ENCODE data around the gene TRAPPC13. TPM values are rescaled to one million over a fixed set of nuclear protein-coding genes. Genes with fewer than 3 reads are reported as not detected.
A peak's percentile ranks its signal among the peaks of the same experiment; 100 is the strongest.

The TRAPPC13 gene
- total and polyA plus RNA-seq, 10 of the 15 experiments (the other 5 are each of a cell fraction or from before 2014, with no cell fraction given): 16.5 to 35.6 (median 25.0) TPM

DNA sequence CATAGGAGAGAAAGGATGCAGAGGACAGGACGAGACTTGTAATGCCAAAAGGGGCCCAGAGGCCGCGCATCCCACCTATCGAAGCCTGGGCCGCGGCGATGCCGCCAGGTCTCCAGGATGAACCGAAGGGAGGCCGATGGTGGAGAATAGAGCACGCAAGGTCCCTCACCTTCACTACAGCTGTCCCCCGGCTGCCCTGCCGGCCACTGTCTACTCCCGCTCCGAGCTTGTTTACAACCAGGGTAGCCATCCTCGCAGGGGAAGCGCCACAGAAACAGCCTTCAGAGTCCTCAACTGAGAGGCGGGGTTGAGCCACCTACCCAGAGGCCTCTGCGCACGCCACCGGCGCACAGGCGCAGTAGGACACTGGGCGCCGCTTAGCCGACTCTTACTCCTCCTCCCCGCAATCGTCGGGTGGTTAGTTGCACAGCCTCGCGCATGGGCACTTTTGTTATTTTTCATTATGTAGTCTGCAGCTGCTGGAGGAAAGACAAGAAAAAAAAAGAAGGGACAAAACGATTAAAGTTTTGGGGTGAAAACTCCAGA is 729 bp upstream of the TRAPPC13 start, which contains the start of gene TRIM23 (continued):
- TF ChIP-seq YY1 (IDR thresholded peaks at IDR 0.05; ENCODE audit: low read depth, low read length) (peak; percentile 74; the same call in 1 of the 2 replicates), STAT3 (IDR thresholded peaks at IDR 0.05; ENCODE audit: low read depth, low read length) (no peak), IKZF1 (conservative IDR thresholded peaks at IDR 0.05) (peak; percentile 6; the same call in 1 of the 2 replicates), NRF1 (conservative IDR thresholded peaks at IDR 0.05; ENCODE audit: low read depth, low read length) (peak; percentile 89), RELA (IDR thresholded peaks at IDR 0.05; ENCODE audit: borderline replicate concordance, partially characterized antibody) (peak; percentile 47)
- TF ChIP-seq, protein P1, sequence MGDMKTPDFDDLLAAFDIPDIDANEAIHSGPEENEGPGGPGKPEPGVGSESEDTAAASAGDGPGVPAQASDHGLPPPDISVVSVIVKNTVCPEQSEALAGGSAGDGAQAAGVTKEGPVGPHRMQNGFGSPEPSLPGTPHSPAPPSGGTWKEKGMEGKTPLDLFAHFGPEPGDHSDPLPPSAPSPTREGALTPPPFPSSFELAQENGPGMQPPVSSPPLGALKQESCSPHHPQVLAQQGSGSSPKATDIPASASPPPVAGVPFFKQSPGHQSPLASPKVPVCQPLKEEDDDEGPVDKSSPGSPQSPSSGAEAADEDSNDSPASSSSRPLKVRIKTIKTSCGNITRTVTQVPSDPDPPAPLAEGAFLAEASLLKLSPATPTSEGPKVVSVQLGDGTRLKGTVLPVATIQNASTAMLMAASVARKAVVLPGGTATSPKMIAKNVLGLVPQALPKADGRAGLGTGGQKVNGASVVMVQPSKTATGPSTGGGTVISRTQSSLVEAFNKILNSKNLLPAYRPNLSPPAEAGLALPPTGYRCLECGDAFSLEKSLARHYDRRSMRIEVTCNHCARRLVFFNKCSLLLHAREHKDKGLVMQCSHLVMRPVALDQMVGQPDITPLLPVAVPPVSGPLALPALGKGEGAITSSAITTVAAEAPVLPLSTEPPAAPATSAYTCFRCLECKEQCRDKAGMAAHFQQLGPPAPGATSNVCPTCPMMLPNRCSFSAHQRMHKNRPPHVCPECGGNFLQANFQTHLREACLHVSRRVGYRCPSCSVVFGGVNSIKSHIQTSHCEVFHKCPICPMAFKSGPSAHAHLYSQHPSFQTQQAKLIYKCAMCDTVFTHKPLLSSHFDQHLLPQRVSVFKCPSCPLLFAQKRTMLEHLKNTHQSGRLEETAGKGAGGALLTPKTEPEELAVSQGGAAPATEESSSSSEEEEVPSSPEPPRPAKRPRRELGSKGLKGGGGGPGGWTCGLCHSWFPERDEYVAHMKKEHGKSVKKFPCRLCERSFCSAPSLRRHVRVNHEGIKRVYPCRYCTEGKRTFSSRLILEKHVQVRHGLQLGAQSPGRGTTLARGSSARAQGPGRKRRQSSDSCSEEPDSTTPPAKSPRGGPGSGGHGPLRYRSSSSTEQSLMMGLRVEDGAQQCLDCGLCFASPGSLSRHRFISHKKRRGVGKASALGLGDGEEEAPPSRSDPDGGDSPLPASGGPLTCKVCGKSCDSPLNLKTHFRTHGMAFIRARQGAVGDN (IDR thresholded peaks at IDR 0.05): peak; percentile 89
- TF ChIP-seq, protein P2, sequence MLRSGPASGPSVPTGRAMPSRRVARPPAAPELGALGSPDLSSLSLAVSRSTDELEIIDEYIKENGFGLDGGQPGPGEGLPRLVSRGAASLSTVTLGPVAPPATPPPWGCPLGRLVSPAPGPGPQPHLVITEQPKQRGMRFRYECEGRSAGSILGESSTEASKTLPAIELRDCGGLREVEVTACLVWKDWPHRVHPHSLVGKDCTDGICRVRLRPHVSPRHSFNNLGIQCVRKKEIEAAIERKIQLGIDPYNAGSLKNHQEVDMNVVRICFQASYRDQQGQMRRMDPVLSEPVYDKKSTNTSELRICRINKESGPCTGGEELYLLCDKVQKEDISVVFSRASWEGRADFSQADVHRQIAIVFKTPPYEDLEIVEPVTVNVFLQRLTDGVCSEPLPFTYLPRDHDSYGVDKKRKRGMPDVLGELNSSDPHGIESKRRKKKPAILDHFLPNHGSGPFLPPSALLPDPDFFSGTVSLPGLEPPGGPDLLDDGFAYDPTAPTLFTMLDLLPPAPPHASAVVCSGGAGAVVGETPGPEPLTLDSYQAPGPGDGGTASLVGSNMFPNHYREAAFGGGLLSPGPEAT (IDR thresholded peaks at IDR 0.05; ENCODE audit: low read depth): peak; percentile 21; the same call in 1 of the 2 replicates

All from GM12878 (cell line).